MCF 10A (cell line): ENCODE measurements around the gene FIZ1. TPM values are rescaled to one million over a fixed set of nuclear protein-coding genes. Genes with fewer than 3 reads are reported as not detected.

ENCODE experiments used
- BruUV-seq: library from RNA; stranded (reverse); fragments of 400-500 nt; replicated peaks from 2 replicates; lab custom pipeline; 2021; lab: Mats Ljungman, UMichigan
- CTCF ChIA-PET: fragments of 300-600 bp; sonication (Branson Sonifier 250); formaldehyde crosslinking; extraction: SDS; loops from one replicate; lab custom pipeline; 2021; ENCODE audit warnings: antibody characterized with exemption, inconsistent platforms; lab: Yijun Ruan, JAX
- POLR2A ChIA-PET: fragments of 300-600, 350-650 bp; sonication (Branson Sonifier 250); formaldehyde crosslinking; extraction: SDS; loops from one replicate; lab custom pipeline; 2020; ENCODE audit warnings: antibody characterized with exemption, inconsistent platforms; lab: Yijun Ruan, JAX
- DNase-seq: peaks from one replicate; pipeline ENCODE4 v3.0.0-alpha.2; 2018; ENCODE audit not compliant: unreplicated experiment
- H3K27ac Mint-ChIP-seq: one replicate; pipeline ENCODE4 v1.8.0; 2022; ENCODE audit warnings: mild to moderate bottlenecking, low read depth, mixed read lengths; ENCODE audit not compliant: unreplicated experiment
- H3K27me3 Mint-ChIP-seq: one replicate; pipeline ENCODE4 v1.8.0; 2022; ENCODE audit warnings: mixed read lengths; ENCODE audit not compliant: insufficient read depth, unreplicated experiment
- H3K36me3 Mint-ChIP-seq: one replicate; pipeline ENCODE4 v1.8.0; 2022; ENCODE audit warnings: mild to moderate bottlenecking, moderate library complexity, mixed read lengths; ENCODE audit not compliant: insufficient read depth, unreplicated experiment
- H3K4me1 Mint-ChIP-seq: one replicate; pipeline ENCODE4 v1.8.0; 2022; ENCODE audit warnings: mixed read lengths; ENCODE audit not compliant: insufficient read depth, unreplicated experiment
- H3K4me3 Mint-ChIP-seq: one replicate; pipeline ENCODE4 v1.8.0; 2022; ENCODE audit warnings: mild to moderate bottlenecking, moderate library complexity, mixed read lengths; ENCODE audit not compliant: unreplicated experiment
- H3K9me3 Mint-ChIP-seq: one replicate; pipeline ENCODE4 v1.8.0; 2022; ENCODE audit warnings: mixed read lengths; ENCODE audit not compliant: unreplicated experiment
- intact Hi-C: fragments of 100-400 bp; cut with micrococcal nuclease; formaldehyde crosslinking; loops from 2 replicates; pipeline ENCODE4 v1.14.1; 2022
- total RNA-seq: library from RNA; stranded (reverse); gene quantifications from 2 replicates; pipeline ENCODE4 v1.2.3, GENCODE V29; 2022
- TF ChIP-seq, protein P1 (sequence below): fragments of 200-600 bp; IDR thresholded peaks from one replicate; pipeline ENCODE4 v1.8.0; 2022; ENCODE audit warnings: antibody characterized with exemption, mild to moderate bottlenecking; ENCODE audit not compliant: unreplicated experiment

FIZ1 gene
- total RNA-seq, 1 experiment from 2014 or later, result 16.3 TPM

DNA sequence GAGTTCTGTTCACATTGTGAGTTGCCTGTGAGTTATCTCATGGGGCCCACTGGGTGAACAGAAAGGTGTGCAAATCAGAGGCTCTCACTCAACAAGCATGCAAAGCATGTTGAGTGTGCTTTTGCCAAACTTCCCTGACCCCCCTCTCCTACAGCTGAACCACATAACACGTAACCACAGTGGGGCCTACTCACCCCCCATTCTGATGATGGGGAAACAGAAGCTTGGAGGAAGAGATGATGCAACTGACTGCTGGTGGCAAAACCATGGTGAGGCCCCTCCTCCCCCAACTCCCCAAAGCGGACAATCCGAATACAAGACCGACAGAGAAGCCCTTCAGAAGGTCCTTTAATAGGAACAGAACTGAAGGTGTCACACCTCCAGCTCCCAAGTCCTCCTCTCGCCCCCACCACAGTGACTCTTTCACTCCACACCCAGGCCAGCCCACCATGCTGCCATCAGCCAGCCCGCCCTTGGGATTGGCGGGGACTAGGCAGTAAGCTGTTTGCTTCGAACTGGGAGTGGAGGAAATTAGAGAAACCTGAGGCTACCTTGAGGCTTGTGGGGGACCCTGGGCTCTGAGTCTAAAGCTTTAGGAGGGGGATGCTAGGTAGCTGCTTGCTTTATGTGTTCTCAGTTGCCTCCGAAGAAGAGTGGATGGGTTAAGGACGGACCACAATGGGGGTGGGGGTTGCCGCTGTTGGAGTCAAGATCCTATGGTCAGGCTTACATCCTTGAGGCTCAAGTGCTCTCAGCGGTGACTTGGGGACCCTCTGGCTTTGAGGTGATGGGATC, 21.3 kb upstream of the FIZ1 start:
- ChIA-PET POLR2A (interaction anchor here (0.7 to 2.5 kb wide), 5 partner anchors 8 to 39 kb away, joined by 3 to 13 read pairs (median 3); partner anchors contain the start of genes FIZ1 and ZNF579), CTCF (interaction anchor here (0.8 to 1.3 kb wide), 3 partner anchors 11 to 532 kb away, joined by 3 read pairs; no protein-coding TSS in a partner anchor)
- intact Hi-C loops, result no loop called here
- DNase-seq, result no peak
- no peaks in the 10 kb centered on the region for H3K9me3 Mint-ChIP-seq
- peaks cover 10% of the 10 kb centered on the region for H3K4me1 Mint-ChIP-seq
- H3K36me3 Mint-ChIP-seq, result peaks cover 28% of the 10 kb centered on the region
- no peak overlapping the region for H3K4me3 Mint-ChIP-seq
- BruUV-seq, result no TSS peak
- TF ChIP-seq, protein P1, sequence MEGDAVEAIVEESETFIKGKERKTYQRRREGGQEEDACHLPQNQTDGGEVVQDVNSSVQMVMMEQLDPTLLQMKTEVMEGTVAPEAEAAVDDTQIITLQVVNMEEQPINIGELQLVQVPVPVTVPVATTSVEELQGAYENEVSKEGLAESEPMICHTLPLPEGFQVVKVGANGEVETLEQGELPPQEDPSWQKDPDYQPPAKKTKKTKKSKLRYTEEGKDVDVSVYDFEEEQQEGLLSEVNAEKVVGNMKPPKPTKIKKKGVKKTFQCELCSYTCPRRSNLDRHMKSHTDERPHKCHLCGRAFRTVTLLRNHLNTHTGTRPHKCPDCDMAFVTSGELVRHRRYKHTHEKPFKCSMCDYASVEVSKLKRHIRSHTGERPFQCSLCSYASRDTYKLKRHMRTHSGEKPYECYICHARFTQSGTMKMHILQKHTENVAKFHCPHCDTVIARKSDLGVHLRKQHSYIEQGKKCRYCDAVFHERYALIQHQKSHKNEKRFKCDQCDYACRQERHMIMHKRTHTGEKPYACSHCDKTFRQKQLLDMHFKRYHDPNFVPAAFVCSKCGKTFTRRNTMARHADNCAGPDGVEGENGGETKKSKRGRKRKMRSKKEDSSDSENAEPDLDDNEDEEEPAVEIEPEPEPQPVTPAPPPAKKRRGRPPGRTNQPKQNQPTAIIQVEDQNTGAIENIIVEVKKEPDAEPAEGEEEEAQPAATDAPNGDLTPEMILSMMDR, result no peak
- H3K27ac Mint-ChIP-seq, result no peak overlapping the region
- no peaks in the 10 kb centered on the region for H3K27me3 Mint-ChIP-seq

DNA sequence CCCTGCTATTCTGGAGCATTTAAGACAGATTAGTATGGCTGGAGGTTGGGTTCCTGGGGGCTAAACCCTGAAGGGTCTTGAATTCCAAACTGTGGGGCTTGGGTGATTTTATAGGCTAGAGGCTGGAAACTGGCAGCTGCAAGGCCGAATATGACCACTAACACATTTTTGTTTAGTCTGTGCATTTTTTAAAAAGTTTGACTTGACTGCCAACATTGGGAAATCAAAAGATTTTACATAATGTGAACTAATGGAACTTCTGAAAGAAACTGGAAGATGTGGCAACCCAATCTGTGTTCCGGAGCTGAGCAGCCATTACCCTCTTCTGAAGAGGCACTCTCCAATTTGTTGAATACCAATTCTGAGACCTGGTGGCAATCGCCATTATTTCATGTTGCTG, 20.0 kb upstream of the FIZ1 start:
- Mint-ChIP-seq H3K9me3 (no peaks in the 10 kb centered on the region), H3K27me3 (no peaks in the 10 kb centered on the region), H3K36me3 (peaks cover 28% of the 10 kb centered on the region), H3K27ac (no peak overlapping the region), H3K4me3 (no peak overlapping the region), H3K4me1 (peaks cover 10% of the 10 kb centered on the region)
- ChIA-PET POLR2A (interaction anchor here (2.5 kb wide), 1 partner anchor 13 kb away, joined by 13 read pairs; no protein-coding TSS in a partner anchor), CTCF (interaction anchor here (0.7 to 2.2 kb wide), 3 partner anchors 13 to 503 kb away, joined by 3 to 17 read pairs (median 5); partner anchors contain the start of gene ZNF865)
- DNase-seq, result no peak
- BruUV-seq, result TSS peak; percentile 4
- intact Hi-C loops, result no loop called here
- TF ChIP-seq, protein P1, result no peak

DNA sequence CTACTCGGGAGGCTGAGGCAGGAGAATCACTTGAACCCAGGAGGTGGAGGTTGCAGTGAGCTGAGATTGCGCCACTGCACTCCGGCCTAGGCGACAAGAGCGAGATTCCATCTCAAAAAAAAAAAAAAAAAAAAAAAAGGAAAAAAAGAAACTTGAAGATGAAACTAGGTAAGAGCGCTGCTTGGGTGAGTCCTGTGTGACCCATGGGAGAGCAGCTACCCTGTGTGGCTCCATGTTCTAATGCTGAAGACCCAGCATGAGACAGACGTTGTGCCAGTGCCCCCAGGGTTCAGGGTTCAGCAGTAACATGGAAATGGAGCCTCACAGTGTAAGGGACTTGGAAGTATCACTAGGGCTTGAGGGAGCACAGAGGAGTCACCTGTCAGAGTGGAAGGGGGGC, 19.1 kb upstream of the FIZ1 start:
- no peaks in the 10 kb centered on the region for H3K27me3 Mint-ChIP-seq
- no peak overlapping the region for H3K27ac Mint-ChIP-seq
- peaks cover 29% of the 10 kb centered on the region for H3K36me3 Mint-ChIP-seq
- H3K4me3 Mint-ChIP-seq, result no peak overlapping the region
- no TSS peak for BruUV-seq
- no peaks in the 10 kb centered on the region for H3K9me3 Mint-ChIP-seq
- no peak for DNase-seq
- intact Hi-C loops, result no loop called here
- ChIA-PET POLR2A (interaction anchor here (0.5 kb wide), 1 partner anchor 9 kb away, joined by 3 read pairs; no protein-coding TSS in a partner anchor), CTCF (interaction anchor here (0.6 to 2.2 kb wide), 4 partner anchors 12 to 478 kb away, joined by 3 to 17 read pairs (median 4); partner anchors contain the start of gene ZNF865)
- H3K4me1 Mint-ChIP-seq, result peaks cover 1% of the 10 kb centered on the region
- TF ChIP-seq, protein P1, result no peak

DNA sequence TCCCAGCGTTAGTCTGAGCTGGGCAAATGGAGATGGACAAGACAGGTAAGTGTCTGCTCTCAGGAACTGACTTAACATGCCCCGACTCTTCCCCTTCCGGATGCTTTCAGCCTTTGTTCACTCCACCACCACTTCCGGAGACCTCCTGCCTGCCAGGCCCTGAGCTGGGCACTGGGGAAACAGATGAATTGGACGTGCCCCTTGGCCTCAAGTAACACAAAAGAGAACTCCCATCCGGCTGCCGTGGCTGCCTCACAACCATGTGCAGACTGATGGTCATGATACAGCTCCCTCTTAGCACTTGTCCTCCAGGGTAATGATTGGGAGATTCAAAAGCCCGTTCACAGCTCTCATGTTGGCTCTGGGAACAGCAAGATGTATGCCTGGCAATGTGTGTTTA, 18.1 kb upstream of the FIZ1 start:
- H3K4me3 Mint-ChIP-seq, result no peak overlapping the region
- peaks cover 37% of the 10 kb centered on the region for H3K36me3 Mint-ChIP-seq
- no peaks in the 10 kb centered on the region for H3K9me3 Mint-ChIP-seq
- H3K27ac Mint-ChIP-seq, result no peak overlapping the region
- H3K4me1 Mint-ChIP-seq, result no peaks in the 10 kb centered on the region
- ChIA-PET POLR2A (interaction anchor here (1.1 kb wide), 1 partner anchor 11 kb away, joined by 8 read pairs; no protein-coding TSS in a partner anchor), CTCF (interaction anchor here (1.3 to 2.2 kb wide), 2 partner anchors 11 to 14 kb away, joined by 4 to 17 read pairs; partner anchors contain the start of gene ZNF865)
- no peaks in the 10 kb centered on the region for H3K27me3 Mint-ChIP-seq
- no TSS peak for BruUV-seq
- intact Hi-C loops, result no loop called here
- TF ChIP-seq, protein P1, result no peak
- no peak for DNase-seq
